ENCODE data around the gene TRIM61. TPM values are rescaled to one million over a fixed set of nuclear protein-coding genes. Genes with fewer than 3 reads are reported as not detected.
A peak's percentile ranks its signal among the peaks of the same experiment; 100 is the strongest.
"Not testable (repeated sequence)": the region's sequence is repeated elsewhere in the genome, so short reads cannot be mapped to it uniquely, and the experiment has no call there.

TRIM61 gene
- total and polyA plus RNA-seq, 9 of the 15 experiments (the other 6 are each of a cell fraction or from before 2014, with no cell fraction given): 0.07 to 0.92 (median 0.42) TPM

DNA sequence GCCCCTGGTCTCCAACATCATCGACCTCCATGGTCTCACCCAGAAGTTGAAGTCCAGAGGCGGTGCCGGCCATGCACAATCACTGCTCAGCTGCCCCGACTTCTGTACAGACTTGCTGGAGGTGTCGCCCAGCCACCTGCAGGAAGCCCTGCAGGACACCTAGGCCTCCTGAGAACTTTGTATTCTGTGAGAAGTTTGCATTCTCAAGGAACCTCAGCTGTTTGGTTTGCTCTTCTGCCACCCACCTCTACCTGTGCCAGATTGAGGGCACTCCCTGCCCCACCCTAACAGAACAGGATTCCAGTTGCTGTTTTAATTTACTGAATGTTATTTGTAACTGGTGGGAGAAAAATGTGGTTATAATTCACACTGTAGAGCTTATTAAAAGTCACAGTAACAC lies 46.8 kb downstream of the TRIM61 start:
- Histone ChIP-seq H3K27me3 (ENCODE audit: control insufficient read depth in 2 of 2, insufficient read depth in 2 of 2, low read length in 2 of 2) (peaks cover 8 to 27% of the 10 kb centered on the region in 2 experiments; a peak in 4 of 5 replicates), H3K4me2 (ENCODE audit: insufficient read depth, low read length) (no peak overlapping the region), H3K36me3 (ENCODE audit: control insufficient read depth, insufficient read depth, low read length) (no peaks in the 10 kb centered on the region), H2AFZ (ENCODE audit: low read depth, low read length) (no peak overlapping the region), H4K20me1 (replicated peaks; ENCODE audit: control insufficient read depth, insufficient read depth, low read length) (no peaks in the 10 kb centered on the region), H3K27ac (ENCODE audit: extremely low read depth, low read depth, low read length) (no peak overlapping the region), H3K4me1 (replicated peaks in 1 of 2; ENCODE audit: control insufficient read depth in 2 of 2, insufficient read depth in 2 of 2, low read length in 2 of 2) (no peaks in the 10 kb centered on the region), H3K79me2 (ENCODE audit: control insufficient read depth, insufficient read depth, low read length) (no peaks in the 10 kb centered on the region), H3K9me1 (ENCODE audit: control insufficient read depth, insufficient read depth, low read length) (no peaks in the 10 kb centered on the region), H3K4me3 (no peak overlapping the region), H3K9me3 (replicated peaks; ENCODE audit: control insufficient read depth, insufficient read depth, low read depth, low read length) (no peaks in the 10 kb centered on the region), H3K9ac (ENCODE audit: insufficient read depth in 1 of 2, low read depth in 2 of 2, low read length in 2 of 2) (no peak overlapping the region)
- FAIRE-seq (no peak), DNase-seq (ENCODE audit: extremely low read depth in 1 of 4, low spot score in 3 of 4) (no peak), ATAC-seq (no peak)
- POLR2A ChIA-PET: no interaction called here
- 15% methylated on average over 5 of the region's 5 CpGs for WGBS (ENCODE audit: insufficient coverage, low coverage, missing lambda C conversion rate)
- in situ Hi-C loops (cut with MboI) (no loop called here), intact Hi-C loops (cut with micrococcal nuclease) (no loop called here)
- TF ChIP-seq ZNF224 (CRISPR knock-in tag; IDR thresholded peaks at IDR 0.05) (no peak), NFE2 (IDR thresholded peaks at IDR 0.05; ENCODE audit: low read depth) (no peak), KDM2B (CRISPR knock-in tag; IDR thresholded peaks at IDR 0.05) (no peak), PML (IDR thresholded peaks at IDR 0.05; ENCODE audit: low read length) (no peak)
- TF ChIP-seq, protein P1, sequence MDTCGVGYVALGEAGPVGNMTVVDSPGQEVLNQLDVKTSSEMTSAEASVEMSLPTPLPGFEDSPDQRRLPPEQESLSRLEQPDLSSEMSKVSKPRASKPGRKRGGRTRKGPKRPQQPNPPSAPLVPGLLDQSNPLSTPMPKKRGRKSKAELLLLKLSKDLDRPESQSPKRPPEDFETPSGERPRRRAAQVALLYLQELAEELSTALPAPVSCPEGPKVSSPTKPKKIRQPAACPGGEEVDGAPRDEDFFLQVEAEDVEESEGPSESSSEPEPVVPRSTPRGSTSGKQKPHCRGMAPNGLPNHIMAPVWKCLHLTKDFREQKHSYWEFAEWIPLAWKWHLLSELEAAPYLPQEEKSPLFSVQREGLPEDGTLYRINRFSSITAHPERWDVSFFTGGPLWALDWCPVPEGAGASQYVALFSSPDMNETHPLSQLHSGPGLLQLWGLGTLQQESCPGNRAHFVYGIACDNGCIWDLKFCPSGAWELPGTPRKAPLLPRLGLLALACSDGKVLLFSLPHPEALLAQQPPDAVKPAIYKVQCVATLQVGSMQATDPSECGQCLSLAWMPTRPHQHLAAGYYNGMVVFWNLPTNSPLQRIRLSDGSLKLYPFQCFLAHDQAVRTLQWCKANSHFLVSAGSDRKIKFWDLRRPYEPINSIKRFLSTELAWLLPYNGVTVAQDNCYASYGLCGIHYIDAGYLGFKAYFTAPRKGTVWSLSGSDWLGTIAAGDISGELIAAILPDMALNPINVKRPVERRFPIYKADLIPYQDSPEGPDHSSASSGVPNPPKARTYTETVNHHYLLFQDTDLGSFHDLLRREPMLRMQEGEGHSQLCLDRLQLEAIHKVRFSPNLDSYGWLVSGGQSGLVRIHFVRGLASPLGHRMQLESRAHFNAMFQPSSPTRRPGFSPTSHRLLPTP (IDR thresholded peaks at IDR 0.05; ENCODE audit: borderline replicate concordance, extremely low read depth, insufficient read length): no peak
- BruUV-seq (replicated peaks): no TSS peak
- CTCF ChIA-PET (ENCODE audit: low intra/inter-chr PET ratio): no interaction called here

DNA sequence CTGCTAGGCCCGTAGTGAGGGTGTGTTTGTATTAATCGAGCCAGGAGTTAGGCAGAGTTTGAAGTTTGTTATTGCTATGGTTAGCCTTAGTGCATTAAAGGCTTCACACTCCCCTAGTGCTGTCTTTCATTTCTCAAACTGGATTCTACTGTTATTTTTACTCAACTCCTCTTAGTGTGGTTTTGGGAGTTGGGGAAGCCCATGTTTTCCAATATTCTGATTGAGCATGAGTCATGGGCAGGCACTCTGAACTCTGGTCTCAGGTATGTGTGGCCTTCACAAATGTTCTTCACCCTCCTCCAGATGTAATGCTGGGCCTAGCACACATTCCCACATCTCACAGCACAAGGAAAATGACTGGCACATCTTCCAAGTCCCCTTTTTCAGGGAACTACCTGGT lies 50.4 kb downstream of the TRIM61 start:
- H3K36me3 ChIP-seq (ENCODE audit: control insufficient read depth, insufficient read depth, low read length); H3K9ac ChIP-seq (ENCODE audit: insufficient read depth in 1 of 2, low read depth in 2 of 2, low read length in 2 of 2); DNase-seq (ENCODE audit: extremely low read depth in 1 of 4, low spot score in 3 of 4); H3K9me1 ChIP-seq (ENCODE audit: control insufficient read depth, insufficient read depth, low read length); H3K79me2 ChIP-seq (ENCODE audit: control insufficient read depth, insufficient read depth, low read length); CTCF ChIA-PET (ENCODE audit: low intra/inter-chr PET ratio); ATAC-seq; H3K4me2 ChIP-seq (ENCODE audit: insufficient read depth, low read length); BruUV-seq (replicated peaks); intact Hi-C loops (cut with micrococcal nuclease); H3K27ac ChIP-seq (ENCODE audit: extremely low read depth, low read depth, low read length); H3K4me1 ChIP-seq (replicated peaks in 1 of 2; ENCODE audit: control insufficient read depth in 2 of 2, insufficient read depth in 2 of 2, low read length in 2 of 2); H3K4me3 ChIP-seq; H2AFZ ChIP-seq (ENCODE audit: low read depth, low read length); H3K9me3 ChIP-seq (replicated peaks; ENCODE audit: control insufficient read depth, insufficient read depth, low read depth, low read length); POLR2A ChIA-PET; H4K20me1 ChIP-seq (replicated peaks; ENCODE audit: control insufficient read depth, insufficient read depth, low read length); in situ Hi-C loops (cut with MboI): not testable (repeated sequence)
- peak; percentile 56 for FAIRE-seq
- 0% methylated on average over 2 of the region's 2 CpGs for WGBS (ENCODE audit: insufficient coverage, low coverage, missing lambda C conversion rate)
- peaks cover 8 to 13% of the 10 kb centered on the region in 2 experiments; a peak in 4 of 5 replicates for H3K27me3 ChIP-seq (ENCODE audit: control insufficient read depth in 2 of 2, insufficient read depth in 2 of 2, low read length in 2 of 2)

Data from K562 (cell line).